ENCODE data around the gene ABCC3.

ABCC3 gene

GRCh38 chr17:50632637-50633036, 2.0 kb upstream of the ABCC3 start:
- no peak for TF ChIP-seq CTCF (conservative IDR thresholded peaks at IDR 0.05; ENCODE audit: low read length)
- DNase-seq (ENCODE audit: low read depth): no peak
- H3K4me3 ChIP-seq (ENCODE audit: low read length): no peak overlapping the region

GRCh38 chr17:50633683-50634082, 998 bp upstream of the ABCC3 start:
- no peak for DNase-seq (ENCODE audit: low read depth)
- H3K4me3 ChIP-seq (ENCODE audit: low read length): no peak overlapping the region
- no peak for TF ChIP-seq CTCF (conservative IDR thresholded peaks at IDR 0.05; ENCODE audit: low read length)

GRCh38 chr17:50634915-50635731, 442 bp downstream of the ABCC3 start:
- TF ChIP-seq CTCF (conservative IDR thresholded peaks at IDR 0.05; ENCODE audit: low read length): no peak
- H3K4me3 ChIP-seq (ENCODE audit: low read length): peak overlapping the region; percentile 83
- no peak for DNase-seq (ENCODE audit: low read depth)

GRCh38 chr17:50635732-50635981, 976 bp downstream of the ABCC3 start:
- no peak for TF ChIP-seq CTCF (conservative IDR thresholded peaks at IDR 0.05; ENCODE audit: low read length)
- DNase-seq (ENCODE audit: low read depth): no peak
- H3K4me3 ChIP-seq (ENCODE audit: low read length): peak overlapping the region; percentile 83

- DNase-seq (ENCODE audit: low read depth): no peak
- TF ChIP-seq CTCF (conservative IDR thresholded peaks at IDR 0.05; ENCODE audit: low read length): no peak
- H3K4me3 ChIP-seq (ENCODE audit: low read length): peak overlapping the region; percentile 83
Observed at GRCh38 chr17:50635982-50636803, 1.5 kb downstream of the ABCC3 start.

GRCh38 chr17:50636804-50637195, 2.1 kb downstream of the ABCC3 start:
- TF ChIP-seq CTCF (conservative IDR thresholded peaks at IDR 0.05; ENCODE audit: low read length): no peak
- H3K4me3 ChIP-seq (ENCODE audit: low read length): peak overlapping the region; percentile 83; the same call in 1 of the 2 replicates
- DNase-seq (ENCODE audit: low read depth): no peak

Data from AG10803 (cell line).